ENCODE data around the gene RPS24.
"Not testable (repeated sequence)": the region's sequence is repeated elsewhere in the genome, so short reads cannot be mapped to it uniquely, and the experiment has no call there.

Gene RPS24

DNA sequence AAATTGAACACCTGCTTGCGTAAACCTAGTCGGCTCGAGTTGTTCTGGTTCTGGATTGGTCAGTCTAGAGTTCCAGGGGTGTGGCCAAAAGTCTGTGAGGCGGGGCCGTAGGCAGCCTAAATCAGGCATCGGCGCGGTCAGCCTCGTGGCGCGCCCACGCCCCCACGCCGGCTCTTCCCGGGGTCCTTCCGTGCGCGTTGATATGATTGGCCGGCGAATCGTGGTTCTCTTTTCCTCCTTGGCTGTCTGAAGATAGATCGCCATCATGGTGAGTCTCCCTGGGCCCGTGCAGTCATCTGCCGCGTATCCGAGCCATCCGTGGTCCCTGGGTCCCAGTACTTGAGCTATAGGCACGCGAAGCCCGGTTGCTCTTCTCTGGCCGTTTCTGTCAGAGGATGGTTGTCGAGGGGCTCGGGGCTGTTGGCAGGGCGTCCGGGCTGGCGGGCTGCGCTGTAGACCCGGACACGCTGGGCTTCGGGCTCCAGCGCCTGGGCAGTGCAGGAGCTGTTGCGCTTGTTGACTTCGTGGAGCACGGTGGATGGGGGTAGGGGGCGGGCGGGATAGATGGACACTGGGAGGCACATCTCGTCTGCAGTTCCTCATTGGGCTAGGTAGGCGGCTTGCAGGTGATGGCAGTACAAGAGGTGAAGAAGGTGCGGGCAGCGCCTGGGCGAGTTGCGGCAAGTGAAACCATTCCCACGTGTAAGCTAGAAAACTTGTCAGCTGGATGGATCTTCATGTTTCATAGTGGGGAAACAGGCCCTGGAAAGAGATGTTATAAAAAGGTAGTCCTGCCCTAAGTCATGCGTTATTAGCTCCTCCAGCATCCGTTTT, at the start of gene RPS24:
Gene RPS24, plus strand, starts transcription at position 227 of the 834 bp plus-strand sequence. Its CDS starts 39 bp downstream, at position 266.
- in situ Hi-C loops (cut with MboI; ENCODE audit: low sequenced_read_pairs) = no loop called here

DNA sequence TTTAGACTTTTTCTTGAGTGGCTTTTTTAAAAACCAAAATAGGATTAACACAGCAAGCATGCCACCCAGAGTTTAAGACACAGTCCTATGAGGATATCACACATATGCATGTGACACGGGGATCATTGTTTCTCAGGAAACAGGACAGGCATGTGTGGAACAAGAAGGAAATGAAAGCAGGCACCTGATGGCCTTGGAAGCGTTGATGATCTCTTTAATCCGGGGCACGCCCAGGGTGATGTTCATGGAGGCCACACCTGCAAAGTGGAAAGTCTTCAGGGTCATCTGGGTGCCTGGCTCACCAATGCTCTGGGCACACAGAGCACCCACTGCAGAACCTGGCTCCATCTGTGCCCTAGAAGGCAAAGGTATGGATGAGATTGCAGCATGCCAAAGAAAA, 48.7 kb upstream of the RPS24 start:
- in situ Hi-C loops (cut with MboI; ENCODE audit: low sequenced_read_pairs) = no loop called here

DNA sequence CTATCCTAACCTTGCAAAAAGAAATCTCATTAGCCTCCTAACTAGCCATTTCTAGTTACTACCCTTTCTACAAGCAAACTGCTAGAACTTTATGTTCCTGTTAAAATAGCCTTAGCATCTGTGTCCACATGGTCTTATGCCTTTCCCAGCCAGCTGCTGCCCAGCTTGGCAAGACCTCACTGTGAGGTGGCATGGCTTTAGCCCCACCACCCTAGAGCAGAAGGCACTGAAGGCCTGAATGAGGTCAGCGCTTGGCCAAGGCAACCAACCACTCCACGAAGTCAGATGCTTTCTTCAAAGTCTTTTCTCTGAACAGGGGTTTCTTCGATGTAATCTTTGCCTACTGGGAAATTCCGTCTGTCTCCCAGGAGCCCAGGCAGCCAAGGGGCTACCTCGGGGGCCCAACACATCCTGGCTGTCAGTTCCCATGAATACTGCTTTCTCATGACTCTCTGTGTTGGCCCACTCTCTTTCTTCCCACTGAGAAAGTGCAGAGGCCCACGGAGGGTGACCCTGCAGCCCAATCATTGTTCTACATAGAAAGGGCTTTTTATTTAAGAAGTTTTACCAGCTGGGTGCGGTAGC, 45.9 kb upstream of the RPS24 start:
- in situ Hi-C loops (cut with MboI; ENCODE audit: low sequenced_read_pairs) = no loop called here

DNA sequence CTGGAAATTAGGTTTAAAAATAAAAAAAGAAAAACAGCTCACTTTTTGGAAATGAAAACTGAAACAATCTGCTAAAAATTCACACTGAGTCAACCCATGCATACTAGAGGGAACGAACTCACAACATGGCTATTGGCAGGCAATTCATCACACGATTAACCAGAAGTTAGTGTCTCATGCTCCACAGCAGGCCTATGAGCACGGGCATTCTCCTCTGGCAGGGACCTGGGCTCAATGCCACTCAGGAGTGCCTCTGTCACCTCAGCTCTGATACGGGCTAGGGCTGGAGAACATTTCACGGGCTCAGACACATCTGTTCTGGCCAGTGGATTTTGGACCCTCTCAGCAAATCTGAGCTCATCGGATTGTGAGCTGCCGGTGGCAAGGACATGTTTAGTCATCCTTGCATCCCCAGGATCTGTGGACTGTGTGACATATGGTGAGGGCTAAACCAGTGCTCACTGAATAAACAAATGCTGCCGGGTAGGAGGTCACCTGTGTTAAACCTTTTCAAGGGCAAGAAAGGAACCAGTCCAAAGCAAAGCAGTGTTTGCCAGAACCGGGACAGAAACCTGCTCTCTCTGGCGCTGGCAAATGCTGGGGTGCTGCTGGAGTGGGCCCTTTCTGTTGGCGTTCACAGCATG, 44.5 kb upstream of the RPS24 start:
- in situ Hi-C loops (cut with MboI; ENCODE audit: low sequenced_read_pairs) = no loop called here

DNA sequence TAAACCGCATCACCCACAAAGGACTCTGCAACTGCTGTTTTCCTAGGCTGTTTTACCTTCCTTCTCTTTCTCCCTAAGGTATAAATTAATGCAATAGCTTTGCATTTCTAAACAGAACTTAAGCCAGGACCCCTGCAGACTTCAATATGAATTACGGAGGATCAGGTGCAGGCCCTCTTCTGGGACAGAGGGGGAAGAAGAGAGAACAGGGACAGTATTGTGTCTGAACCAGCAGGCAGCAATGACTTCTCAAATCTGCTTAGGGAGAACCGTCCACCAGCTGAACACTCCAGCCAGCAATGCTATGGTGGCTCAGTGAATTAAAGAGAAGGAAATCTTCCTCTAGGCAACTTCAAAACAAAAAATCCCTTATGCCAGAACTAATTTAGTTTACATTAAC, 40.0 kb upstream of the RPS24 start:
- in situ Hi-C loops (cut with MboI; ENCODE audit: low sequenced_read_pairs) = no loop called here

DNA sequence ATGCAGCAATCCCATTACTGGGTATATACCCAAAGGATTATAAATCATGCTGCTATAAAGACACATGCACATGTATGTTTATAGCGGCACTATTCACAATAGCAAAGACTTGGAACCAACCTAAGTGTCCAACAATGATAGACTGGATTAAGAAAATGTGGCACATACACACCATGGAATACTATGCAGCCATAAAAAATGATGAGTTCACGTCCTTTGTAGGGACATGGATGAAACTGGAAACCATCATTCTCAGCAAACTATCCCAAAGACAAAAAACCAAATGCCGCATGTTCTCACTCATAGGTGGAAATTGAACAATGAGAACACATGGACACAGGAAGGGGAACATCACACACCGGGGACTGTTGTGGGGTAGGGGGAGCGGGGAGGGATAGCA, 34.9 kb upstream of the RPS24 start:
- in situ Hi-C loops (cut with MboI; ENCODE audit: low sequenced_read_pairs) = not testable (repeated sequence)

DNA sequence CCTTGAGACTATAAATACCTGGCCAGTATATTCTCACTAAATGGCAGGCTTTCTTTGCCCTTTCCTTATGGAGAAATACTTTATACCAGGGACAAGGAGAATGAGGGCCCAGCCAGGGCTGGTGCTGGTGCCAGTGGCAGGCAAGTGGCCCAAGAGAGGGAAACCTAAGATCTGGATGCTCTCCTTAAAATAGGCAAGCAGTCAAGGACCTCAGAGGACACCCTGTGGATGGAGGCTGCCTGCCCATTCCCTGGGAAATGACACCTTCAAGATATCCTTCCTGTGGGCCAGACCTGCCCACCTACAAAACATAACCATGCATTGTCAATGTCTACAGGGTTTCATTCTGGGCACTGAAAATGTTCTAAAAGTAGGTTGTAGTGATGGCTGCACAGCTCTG, 33.5 kb upstream of the RPS24 start:
- in situ Hi-C loops (cut with MboI; ENCODE audit: low sequenced_read_pairs) = no loop called here

DNA sequence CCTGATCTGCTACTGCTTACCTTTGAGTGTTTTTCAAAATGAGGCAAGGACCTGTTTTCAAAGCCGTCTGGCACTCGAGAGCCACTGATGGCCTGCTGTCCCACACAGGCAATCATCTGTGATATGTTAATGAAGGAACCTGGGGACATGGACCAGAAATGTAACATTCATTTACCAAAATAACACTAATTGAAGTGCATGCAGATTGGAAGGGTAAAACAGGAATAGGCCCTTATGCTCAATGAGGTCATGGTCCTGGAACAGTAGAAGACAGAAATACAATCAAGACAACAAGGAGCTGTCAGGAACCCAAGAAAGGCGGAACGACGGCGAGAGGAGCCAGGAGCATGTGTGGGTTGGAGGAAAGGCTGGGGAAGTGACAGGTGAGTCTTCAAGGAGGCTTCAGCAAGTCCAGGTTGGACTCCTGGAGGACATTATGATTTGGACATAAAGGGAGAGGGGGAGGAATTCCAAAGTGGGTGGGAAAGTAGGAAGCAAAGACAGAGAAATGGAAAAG, 32.6 kb upstream of the RPS24 start:
- in situ Hi-C loops (cut with MboI; ENCODE audit: low sequenced_read_pairs) = no loop called here

DNA sequence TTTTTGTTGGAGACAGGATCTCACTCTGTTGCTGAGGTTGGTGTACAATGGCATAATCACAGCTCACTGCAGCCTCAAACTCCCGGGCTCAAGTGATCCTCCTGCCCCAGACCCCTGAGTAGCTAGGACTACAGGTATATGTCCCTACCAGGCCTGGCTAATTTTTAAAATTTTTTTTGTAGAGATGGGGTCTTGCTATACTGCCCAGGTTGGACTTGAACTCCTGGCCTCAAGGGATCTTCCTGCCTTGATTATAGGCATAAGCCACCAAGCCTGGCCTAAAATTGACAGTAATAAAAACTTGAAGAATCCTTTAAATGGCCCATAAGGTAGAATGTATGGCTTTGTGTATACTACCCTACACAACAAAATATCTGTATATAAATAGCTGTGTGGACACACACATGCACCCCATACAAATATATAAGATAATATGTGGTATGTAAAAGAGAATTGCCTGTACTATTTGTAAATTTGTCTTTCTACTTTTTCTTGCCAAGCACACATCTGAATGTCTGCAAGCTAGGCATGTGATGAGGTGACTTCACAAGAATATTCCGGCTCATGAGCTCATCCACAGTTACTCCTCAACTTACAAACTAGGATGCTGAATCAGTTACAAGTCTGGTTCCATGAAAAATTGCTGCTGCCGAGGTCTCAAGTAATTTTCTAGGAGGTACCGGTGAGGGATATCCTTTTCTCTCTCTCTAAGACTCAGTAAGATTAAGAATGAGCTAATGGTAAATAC, 30.9 kb upstream of the RPS24 start:
- in situ Hi-C loops (cut with MboI; ENCODE audit: low sequenced_read_pairs) = no loop called here

DNA sequence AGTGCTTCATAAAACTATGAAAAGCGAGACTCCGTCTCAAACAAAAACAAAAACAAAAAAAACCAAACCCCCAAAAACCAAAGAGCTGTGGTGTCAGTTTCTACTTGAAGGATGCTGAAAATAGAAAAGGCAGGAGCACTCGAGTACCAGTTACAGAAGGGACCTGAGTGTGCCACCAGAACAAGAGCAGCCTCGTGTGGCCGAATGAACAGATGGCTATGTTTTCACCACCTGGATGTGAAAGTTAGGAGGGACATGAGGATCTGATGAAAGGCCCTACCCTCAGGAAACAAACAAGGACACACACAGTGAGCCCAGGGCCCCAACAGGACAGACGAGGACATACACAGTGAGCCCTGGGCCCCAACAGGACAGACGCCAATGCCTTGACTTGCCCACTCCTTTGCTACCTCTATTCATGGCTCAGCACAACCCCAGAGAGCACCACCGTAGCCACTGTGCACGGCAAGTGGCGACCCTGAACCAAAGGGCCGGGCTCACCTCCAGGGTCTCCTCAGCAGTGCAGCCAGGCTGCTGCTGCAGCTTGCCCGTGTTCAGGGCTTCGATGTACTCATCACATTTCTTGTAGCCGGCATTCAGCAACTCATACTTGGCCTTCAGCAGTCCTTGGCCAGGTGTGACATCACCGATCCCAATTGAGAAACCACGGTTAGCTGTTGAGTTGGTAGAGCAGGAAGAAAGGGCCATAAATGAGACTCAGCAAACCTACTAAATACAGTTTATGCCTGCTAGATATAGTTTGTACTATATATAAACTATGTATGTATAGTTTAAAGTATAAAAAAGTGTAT, 29.2 kb upstream of the RPS24 start:
- in situ Hi-C loops (cut with MboI; ENCODE audit: low sequenced_read_pairs) = no loop called here

DNA sequence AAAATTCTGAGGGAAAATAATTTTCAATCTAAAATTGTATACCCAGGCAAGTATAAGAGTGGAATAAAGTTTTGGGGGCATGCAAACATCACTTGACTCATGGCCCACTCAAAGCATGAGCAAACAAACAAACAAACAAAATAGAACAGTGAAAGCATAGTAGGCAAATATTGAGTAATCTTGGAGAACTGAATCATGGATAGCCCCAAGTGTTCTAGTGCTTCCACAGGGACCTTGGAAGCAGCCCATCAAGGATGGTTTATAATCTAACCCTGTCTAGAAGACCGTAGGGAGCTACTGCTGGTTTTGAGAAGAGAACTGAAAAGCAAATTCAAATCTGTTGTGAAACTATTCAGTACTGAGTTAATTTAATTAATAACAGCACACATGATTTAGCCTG, 26.5 kb upstream of the RPS24 start:
- in situ Hi-C loops (cut with MboI; ENCODE audit: low sequenced_read_pairs) = no loop called here

DNA sequence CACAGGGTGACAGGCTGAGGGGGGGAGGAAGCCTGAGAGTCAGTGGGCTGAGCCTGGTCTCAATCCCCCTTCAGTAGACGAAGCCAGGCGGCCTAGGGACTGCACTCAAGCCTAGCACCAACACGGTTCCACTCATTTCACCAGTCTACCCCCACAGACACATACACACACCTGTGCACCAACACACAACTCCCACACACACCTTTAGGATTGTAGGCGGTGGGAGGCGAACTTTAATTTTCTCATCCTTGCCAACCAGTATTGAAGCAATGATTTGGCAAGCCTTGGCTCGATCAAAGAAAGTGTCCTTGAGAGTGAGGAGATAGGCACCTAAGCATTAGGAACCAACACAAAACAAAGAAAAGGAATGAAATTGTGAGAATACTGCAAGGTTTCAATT, 24.0 kb upstream of the RPS24 start:
- in situ Hi-C loops (cut with MboI; ENCODE audit: low sequenced_read_pairs) = no loop called here

DNA sequence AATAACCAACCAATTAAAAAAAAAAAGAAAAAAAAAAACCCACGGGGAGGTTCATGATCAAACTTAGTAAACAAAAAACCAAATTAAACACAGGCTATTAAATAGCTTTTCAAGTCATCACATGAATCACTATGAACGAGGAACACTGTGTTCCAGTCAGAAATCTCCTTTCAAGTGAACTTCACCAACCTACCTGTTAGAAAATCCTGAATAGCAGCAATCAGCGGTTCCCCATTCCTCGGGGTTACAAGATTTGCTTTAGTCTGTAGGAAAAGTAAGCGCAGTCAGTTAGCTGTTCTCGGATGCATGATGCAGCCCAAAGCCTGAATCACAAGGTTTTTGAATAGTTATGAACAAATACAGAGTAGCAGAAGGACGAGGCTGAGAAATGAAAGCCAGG, 23.4 kb upstream of the RPS24 start:
- in situ Hi-C loops (cut with MboI; ENCODE audit: low sequenced_read_pairs) = no loop called here

DNA sequence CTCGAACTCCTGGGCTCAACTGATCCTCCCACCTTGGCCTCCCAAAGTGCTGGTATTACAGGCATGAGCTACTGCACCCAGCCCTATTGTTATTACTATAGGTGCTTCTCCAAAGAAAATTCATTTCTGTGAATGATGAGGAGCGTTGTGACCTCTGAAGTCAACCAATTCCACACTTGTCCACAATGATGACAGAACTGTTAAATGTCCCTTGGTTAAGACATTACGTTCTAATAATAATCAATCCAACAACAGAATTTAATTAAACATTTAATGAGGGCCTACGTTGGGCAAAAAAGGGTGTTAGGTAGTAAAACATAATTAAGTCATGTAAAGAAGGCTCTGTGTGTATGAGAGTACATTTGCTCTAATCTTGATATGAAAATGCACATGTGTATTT, 22.6 kb upstream of the RPS24 start:
- in situ Hi-C loops (cut with MboI; ENCODE audit: low sequenced_read_pairs) = no loop called here

DNA sequence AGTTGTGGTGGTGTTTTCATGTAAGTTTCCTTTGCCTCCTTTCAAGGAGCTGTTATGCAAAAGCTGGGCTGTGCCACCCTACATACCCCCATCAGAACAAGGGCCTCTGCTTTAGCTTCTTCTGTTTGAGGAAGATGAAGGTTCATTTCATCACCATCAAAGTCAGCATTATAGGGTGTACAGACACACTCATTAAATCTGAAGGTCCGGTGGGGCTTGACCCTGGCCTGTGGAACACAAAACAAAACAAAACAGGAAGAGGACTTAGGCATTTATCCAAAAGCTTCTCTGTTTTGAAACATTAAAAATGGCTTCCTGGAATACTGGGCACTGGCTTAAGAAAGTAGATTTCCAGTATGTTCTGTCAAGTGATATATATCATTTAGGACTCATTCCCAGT, 20.1 kb upstream of the RPS24 start:
- in situ Hi-C loops (cut with MboI; ENCODE audit: low sequenced_read_pairs) = no loop called here

DNA sequence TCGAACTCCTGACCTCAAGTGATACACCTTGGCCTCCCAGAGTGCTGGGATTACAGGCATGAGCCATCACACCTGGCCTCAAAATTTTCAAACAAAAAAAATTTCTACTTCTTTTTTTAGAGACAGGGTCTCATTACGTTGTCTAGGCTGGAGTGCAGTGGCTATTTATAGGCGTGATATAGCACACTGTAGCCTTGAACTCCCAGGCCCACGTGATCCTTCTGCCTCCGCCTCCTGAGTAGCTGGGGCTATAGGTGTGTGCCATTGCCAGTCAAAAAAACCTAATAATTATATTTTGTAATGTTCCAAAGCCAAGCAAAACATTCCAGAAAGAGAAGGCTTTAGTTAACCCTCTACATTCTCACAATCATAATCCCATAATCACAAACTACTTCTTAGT, 18.1 kb upstream of the RPS24 start:
- in situ Hi-C loops (cut with MboI; ENCODE audit: low sequenced_read_pairs) = no loop called here

DNA sequence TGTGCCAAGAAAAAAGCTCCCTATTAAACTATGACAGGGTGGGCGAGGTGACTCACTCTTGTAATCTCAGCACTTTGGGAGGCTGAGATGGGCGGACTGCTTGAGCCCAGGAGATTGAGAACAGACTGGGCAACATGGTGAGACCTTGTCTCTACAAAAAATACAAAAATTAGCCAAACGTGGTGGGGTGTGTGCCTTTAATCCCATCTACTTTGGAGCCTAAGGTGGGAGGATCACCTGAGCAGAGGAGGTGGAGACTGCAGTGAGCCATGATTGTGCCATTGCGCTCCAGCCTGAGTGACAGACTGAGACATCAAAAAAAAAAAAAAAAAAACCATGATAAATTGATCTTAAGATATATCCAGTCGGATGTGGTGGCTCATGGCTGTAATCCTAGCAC, 15.8 kb upstream of the RPS24 start:
- in situ Hi-C loops (cut with MboI; ENCODE audit: low sequenced_read_pairs) = no loop called here

DNA sequence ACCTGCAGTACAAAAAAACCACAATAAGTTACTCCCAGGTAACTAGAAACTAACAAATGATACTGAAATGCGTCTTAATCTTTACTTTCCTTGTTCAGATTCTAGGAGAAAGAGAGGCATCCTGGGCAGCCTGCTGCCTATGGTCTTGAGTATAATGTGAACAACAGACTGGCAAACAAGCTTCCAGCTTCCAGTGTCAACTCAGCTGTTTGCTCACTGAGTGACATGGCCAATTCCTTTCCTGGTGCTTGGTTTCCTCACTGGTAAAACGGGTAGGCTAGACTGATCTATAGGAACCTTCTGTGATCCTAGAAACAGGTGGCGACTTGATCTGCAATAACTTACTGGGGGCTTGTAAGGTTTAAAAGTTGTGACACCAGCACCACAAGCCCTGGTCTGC, 14.4 kb upstream of the RPS24 start:
- in situ Hi-C loops (cut with MboI; ENCODE audit: low sequenced_read_pairs) = no loop called here

DNA sequence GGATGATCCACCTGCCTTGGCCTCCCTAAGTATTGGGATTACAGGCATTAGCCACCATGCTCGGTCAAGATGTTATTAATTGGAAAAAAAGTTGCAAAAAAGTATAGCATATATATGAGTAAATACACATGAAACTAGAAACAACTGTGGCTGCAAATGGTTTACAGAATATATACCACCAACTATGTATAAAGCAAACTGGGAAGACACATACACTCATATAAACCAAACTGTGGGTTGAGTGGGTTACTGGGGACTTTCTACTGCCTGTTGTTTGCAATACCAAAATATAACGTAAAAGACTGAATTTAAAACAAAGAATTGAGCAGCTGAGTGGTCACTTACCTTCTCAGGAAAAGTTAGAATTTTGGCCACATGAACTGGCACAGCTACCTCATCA, 12.5 kb upstream of the RPS24 start:
- in situ Hi-C loops (cut with MboI; ENCODE audit: low sequenced_read_pairs) = no loop called here

DNA sequence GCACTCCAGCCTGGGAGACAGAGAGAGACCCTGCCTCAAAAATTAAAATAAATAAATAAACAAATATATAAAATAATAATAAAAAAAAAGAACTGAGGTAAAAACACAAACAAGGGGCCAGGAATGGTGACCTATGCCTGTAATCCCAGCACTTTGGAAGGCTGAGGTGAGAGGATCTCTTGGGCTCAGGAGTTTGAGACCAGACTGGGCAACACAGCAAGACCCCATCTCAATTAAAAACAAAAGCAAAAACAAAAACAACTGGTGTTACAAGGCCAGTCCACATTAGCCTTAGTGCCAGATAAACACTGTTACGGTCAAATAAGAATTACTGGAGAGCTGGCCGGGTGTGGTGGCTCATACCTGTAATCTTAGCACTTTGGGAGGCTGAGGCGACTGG, 9.9 kb upstream of the RPS24 start:
- in situ Hi-C loops (cut with MboI; ENCODE audit: low sequenced_read_pairs) = no loop called here
